HG02852 (cell line): ENCODE results near the gene PPIB.
A peak's percentile ranks its signal among the peaks of the same experiment; 100 is the strongest.

Source experiments
- ATAC-seq: cut with Tn5 transposase; IDR thresholded peaks from one replicate; pipeline ENCODE4 v1.9.1; 2021; ENCODE audit warnings: mild to moderate bottlenecking, moderate library complexity; ENCODE audit not compliant: unreplicated experiment

Gene PPIB

DNA sequence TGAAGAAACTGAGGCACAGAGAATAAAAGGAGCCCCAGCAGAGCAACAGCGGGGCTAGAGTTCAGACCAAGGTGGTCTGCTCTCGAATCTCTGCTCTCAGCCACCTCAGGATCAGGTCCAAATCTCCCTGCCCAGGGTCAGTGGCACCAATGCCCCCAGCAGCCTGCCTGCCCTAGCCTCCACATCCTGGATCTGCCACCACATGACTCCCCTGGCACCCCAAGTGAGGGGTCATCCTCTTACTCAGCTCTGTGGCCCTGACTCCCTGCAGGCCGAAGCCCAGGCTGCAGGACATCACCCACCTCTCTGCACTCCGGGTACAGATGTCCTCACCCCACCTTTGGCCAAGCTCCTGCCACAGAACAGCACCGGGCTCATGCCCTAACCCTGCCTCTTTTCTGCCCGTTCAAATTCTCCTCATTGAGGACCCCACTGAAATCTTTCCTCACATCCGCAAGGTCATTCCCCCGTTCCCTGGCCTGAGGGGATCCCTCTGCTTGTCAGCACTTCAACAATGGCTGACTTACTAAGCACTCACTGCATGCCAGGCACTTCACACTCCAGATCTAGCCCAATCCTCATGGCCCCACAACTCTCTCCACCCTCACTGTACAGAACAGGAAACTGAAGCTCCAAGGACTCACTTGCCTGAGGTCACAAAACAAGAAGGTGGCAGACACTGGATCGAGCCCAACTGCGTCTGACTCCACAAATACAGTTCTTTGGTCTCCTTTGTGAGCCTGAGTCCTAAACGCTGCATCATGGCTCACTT is 4.3 kb downstream of the PPIB start:
- ATAC-seq, result no peak

DNA sequence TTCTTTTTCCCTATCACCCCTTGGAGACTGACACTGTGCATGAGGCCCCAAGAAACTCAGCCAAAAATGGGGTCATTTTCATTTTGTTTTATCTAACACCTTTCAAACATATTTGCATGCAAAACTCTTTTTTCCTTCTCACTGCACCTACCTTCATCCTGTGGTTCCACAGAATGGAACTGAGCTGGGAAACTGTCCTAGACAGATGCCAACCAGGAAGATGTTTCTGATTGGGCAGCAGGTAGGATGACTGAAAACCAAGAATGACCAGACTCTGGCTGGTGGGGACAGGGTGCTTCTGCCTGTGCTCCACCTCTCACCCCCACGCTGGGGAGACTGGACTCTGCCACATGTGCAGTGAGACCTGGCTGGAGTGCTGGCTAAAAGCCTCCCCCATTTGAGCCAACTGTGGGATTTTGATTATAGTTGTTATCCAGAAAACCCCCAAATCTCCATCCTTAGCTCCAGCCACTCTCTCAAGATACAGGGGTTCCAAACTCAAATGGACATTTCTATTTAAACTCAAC is 5.2 kb downstream of the PPIB start:
- no peak for ATAC-seq

DNA sequence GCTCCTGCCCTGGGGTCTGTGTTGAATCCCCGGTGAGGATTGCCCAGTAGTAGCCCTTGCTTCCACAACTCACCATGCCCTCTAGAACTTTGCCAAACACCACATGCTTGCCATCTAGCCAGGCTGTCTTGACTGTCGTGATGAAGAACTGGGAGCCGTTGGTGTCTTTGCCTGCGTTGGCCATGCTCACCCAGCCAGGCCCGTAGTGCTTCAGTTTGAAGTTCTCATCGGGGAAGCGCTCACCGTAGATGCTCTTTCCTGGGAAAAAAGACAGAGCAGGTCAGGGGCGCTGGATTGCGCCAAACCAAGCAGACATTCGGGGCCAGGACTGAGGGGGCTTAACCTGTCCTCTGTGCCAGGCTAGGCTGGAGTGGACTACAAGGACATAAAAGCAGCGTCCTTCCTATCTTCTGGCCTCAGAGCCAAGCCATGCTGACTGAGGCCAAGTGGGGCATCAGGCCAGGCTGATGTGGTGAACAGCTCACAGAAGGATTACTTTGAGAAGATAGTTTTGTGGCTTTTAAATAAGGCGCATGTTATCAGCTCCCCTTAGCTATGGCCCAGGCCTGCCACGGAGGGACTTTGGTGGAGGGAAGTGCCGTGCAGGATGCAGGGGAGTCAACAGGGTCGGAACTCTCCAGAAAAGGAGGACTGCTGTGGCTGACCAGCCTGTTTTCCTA is 6.0 kb downstream of the PPIB start:
- ATAC-seq, result no peak

DNA sequence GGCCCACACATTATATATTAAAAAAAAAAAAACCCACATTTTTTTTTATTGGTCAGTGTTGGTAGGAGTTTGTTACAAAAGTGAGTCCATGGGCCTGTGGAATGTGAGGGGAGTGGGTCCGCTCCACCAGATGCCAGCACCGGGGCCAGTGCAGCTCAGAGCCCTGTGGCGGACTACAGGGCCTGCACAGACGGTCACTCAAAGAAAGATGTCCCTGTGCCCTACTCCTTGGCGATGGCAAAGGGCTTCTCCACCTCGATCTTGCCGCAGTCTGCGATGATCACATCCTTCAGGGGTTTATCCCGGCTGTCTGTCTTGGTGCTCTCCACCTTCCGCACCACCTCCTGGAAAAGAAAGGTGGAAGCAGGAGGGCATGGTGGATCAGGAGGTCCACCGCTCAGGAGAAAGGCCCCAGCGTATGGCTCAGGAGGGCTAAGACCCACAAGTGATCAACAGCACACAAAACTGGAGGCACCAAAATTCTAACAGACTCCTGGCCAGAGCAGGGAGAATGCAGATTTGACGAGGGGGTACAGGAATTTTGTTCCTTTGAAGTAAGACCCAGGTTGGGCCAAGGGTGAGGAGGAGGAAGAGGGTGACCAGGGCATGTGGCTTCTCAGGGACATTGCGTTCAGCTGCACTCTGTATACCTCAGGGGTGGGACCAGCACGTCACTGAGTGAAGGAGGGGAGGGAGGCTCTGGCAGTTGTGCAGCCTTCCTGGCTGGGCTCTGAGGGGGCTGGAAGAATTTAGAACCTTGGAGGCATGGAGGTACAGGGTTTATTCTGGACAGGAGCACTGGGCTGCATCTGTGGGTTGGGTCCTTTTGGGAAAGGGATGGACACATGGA is 6.8 kb downstream of the PPIB start:
- ATAC-seq, result no peak

DNA sequence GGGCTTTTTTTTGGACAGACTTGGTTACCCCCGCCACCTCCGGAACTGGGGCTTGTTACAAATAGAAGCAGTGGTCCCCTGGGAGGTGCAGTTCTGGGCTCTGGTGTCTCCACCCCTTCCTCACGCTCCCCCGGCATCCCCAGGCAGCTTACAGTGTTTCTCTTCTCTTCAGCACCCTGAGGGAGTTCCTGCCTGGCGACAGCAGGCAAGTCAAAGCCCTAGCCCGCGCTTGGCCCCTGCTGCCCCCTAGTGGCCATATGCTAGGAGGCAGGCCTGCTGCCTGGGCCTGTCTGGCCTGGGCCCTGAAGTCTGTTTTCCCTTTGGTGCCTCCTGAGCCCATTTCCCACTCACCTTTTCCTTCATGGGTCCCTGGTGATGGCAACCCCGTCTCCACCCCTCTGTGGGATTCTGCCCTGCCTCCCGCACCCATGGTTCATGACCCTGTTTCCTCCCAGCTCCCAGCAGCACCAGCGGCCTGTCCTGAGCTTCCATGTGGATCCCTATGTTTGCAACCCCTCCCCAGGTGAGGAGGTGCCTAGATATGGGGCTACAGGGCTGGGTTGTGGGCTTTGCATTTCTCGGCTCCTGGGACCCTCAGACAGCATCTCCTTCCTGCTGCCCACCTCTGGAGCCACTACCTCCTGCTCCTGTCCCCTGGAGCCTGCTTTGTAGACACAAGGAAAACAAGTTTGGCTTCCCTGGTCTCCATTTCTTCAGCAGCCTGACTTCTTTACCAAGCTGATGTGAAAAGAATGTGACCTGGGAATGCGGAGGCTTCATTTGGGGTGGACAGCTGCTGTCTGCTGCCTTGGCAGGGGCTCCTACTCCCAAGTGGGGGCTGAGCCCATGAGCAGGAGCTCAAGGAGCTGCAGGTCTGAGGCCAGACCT is 9.1 kb downstream of the PPIB start:
- peak; percentile 57 for ATAC-seq

DNA sequence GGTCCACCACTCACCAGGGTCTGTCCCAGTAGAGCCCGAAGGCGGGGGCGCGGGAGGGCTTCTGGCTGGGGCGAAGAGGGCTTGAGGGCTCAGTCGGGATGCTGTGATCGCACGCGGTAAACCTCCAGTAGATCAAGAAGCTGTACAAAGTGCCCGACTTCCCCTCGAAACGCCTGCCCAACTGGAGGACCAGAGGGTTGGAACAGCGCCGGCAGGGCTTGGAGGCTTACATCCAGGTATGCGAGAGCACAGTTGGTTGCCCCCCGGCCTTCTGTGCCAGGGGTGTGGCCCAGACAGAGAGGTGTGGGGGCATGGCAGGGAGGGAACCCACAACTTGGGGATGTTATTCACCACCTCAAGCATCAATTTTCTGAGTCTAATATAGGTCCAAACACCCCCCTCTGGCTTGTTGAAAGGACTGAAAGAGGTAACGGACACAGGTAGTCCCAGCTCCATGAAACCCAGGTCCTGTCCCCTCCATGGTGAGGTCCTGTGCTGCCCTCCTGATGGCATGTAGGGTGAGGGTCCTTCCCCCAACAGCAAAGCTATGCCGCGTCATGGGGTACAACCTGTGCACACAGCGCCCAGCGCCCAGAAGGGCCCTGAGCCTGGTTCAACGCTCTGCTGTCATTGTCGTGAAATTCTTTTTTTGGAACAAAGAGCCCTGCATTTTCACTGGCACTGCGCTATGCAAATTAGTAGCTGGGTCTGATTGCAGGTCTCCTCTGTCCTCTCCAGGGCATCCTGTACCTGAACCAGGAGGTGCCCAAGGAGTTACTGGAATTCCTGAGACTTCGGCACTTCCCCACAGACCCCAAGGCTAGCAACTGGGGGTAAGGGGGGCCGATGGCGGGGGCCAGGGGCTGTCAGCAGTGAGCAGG is 10.1 kb downstream of the PPIB start:
- ATAC-seq, result peak; percentile 13

DNA sequence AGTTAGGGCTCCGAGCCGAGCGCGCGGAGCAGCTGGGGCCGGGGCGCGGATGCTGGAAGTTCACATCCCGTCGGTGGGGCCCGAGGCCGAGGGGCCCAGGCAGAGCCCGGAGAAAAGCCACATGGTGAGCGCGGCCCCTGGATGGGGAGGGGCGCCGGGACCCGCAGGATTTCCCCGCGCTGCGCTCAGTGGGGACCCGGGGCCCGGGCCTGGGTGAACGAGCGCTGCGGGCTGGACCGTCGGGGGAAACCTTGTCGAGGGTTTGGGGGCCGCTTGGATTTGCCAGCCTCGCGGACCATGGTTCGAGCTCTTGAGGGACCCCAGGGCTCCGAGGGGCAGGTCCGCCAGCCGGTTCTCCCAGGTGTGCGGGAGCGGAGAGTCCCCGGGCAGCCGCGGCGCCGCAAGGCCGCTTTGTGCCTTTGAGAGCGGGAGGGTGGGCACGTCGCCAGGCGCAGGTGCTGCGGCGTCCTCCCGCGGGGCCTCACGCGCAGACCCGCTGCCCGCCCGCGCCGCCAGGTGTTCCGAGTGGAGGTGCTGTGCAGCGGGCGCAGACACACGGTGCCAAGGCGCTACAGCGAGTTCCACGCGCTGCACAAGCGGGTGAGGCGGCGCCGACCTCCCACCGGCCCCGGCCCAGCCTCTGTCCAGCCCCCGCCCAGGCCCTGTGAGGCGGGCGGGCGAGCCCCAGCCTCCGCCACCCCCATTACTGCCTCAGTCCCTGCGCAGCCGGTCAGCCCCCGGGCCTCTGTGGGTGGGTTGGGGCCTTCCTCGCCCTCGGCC is 10.9 kb downstream of the PPIB start, which contains the start of gene SNX22:
TSS of gene SNX22 (plus strand) at position 5 of the 780 bp plus-strand sequence. CDS start at position 50, 45 bp downstream.
- ATAC-seq, result peak; percentile 13

DNA sequence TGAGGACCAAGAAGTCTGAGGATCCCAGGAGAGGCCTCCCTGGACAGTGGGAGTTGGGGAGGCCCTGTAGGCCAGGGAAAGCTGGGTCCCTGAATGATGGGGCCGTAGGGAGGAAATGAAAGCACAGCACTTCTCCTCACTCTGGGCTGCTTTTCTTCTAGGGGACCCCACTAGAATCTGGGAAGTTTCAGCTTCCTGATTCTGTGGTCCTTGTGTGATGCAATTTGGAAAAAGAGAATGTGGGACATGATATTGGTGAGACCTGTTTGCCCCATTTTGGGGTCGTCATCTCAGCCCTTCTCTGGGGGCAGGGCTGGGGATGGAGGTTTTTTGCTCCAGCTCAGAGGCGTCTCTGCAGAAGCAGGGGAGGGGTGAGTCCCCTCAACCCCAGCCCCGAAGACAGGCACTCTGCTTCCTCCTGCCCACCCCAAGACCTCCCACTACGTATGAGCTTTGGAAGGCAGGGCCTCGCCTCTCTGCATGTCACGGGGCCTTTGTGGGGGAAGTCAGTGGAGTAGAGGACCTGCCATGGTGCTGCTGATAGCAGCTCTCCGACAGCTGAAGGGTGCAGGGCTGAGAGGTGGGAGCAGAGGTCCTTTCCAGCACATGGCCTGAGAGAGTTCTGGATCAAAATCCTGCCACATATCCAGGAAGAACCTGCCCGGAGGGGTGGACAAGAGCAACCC is 12.8 kb downstream of the PPIB start:
- ATAC-seq, result no peak

DNA sequence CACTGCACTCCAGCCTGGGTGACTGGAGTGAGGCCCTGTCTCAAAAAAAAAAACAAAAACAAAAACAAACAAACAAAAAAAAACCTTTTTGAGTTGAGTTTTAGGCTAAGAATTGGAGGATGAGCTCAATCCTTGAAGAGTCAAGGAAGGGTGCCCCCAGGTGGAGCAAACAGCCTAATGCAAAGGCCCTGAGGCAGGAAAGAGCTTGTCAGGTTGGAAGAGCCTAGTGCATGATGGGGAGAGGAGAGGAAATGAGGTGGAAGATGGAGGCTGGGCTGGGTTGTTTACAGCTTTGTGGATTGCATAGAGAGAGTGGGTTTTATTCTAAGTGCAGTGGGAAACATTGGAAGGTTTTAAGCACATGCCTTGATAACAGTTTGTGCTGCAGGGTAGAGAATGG is 13.4 kb downstream of the PPIB start:
- ATAC-seq, result no peak

DNA sequence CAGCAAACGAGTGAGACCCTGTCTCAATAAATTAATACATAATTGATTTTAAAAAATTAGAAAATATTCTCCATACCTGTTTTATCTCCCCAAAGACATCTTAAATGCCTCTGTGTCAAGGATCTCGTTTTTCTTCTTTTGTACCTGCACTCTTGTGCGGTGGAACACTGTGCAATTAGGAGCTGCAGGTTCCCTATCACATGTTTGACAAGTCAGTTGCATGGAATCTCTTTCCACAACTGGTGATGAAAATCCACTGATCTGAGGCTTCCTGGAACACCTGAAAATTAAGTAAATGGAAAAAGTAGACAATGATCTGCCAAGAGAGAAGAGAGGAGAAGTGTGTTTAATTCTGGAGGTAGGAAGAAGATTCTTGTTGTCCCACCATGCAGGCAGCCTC is 14.2 kb downstream of the PPIB start:
- no peak for ATAC-seq

DNA sequence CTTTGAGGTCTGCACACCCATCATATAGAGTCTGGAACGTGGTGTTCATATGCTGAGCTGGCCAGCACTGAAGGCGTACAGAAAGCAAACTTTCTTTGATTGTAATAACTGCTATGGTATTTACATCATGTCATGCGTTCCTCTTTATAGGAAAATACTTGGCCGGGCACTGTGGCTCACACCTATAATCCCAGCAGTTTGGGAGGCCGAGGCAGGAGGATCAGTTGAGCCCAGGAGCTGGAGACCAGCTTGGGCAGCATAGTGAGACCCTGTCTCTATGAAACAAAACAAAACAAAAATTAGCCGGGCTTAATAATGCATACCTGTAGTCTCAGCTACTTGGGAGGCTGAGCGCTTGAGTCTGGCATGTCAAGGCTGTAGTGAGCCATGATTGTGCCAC is 14.7 kb downstream of the PPIB start:
- ATAC-seq, result no peak

DNA sequence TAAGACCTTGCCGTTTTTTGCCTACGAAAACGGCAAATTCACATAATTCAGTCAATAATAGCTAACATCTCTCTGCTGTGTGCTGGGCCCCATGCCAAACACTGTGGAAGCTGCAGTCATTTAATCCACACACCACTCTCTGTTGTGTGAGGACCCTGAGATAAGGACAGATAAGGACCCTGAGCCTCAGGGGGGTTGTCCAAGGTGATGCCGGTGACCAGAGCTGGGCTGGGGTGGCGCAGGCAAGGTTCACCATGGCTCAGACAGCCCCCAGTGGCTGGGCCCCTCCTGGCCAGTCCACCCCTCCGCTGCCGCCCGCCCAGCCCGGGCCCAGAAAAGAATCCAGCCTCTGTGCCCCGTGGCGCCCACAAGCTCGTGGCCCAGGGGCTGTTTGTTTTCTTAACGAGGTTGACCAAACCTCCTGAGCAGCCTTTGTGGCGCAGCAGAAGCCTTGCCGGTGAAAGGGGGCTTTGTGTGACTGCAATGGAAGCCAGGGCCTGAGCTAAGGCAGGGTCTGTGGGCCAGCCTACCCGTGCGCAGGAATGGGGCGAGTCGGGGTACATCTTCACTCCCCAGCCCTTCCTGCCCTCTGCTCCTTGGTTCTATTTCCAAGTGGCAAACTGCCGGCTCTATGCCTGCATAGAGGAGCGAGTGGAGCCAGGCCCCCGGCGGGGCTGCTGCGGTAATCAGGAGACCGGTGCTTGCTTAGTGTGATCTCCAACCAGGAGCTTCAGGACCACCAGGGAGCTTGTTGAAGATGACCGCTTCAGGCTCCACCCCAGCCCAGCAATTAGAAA is 15.7 kb downstream of the PPIB start:
- ATAC-seq, result no peak

DNA sequence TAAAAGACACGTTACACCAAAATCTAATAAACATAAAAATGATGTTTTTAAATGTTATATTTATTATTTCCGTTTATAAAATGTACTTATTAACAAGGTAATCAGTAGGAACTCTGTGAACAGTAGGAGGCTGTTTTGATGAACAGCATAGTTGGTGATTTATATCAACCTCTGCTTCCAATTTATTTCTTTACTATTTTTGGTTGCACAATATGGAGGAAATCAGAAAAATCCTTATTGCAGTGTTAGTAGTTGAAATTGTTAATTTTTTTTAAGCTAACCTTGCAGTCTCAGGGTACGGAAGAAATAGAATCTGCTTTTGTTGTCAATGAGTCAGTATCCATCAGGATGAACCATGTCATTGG is 16.3 kb downstream of the PPIB start:
- ATAC-seq, result no peak

DNA sequence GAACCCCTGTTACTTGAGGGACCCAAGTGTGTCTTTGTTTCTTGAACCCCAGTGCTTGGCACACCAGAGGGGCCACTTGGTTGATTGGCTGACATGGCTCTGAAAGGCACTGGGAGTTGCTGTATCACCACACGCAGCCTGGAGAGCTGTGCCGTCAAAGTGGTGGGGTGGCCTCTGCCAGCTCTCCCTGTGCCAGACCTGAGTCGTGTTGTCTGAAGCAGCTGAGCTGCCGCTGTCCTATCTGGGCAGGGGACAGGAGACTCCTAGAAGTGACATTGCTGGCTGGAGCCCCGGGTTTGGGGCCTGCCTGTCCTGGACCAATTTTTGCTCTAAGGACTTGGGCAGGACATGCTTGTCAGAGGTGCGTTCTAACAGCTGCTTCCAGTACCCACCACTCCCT is 16.8 kb downstream of the PPIB start:
- no peak for ATAC-seq

DNA sequence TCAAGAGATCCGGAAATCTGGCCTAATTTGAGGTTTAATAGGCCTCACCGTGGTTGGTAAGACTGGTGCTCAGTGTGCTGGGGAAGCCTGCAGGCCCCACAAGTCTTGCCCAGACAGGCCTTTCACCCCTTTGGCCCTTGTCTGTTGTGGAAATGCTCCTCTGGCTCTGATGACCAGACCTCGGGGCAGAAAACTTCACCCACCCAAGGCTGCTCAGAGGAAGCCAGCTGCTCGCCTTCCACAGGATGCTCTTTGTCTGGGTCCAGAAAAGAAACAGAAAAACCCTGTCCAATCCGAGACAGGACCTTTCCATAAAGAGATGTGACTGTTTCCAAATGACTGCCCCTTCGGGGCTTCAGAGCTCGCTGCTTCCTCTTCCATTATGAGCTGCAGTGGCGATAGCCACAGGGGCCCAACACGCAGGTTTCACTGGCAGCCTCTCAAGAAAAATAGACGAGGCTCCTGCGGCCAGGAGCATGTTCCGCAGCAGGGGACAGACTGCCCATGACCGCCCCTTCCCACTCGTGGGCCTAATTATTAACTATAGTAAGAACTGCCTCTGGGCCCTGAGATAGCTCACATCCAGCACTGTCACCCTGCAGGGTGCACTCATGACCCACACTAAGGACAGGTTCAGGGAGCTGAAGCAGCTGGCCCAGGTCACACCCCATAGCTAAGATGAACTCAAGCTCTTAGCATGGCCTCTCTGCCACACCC is 18.1 kb downstream of the PPIB start:
- ATAC-seq, result peak; percentile 84

DNA sequence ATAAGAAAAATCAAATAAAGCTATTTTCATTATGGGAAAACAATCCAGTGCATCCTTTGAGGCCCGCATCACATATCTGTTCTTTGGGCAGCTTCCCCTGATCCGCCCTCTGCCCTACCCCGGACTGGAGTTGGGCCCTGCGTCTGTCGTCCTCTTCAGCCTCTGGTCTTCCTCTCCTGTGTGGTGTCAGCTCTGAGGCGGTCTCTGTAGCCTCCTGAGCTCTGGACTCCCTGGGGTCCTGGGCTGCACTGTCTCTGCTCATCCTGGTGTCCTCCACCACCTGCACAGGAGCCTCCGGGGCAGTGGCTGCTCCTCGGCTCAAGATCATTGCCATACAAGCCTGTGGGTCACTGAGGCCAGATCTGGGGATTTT is 18.6 kb downstream of the PPIB start:
- no peak for ATAC-seq

DNA sequence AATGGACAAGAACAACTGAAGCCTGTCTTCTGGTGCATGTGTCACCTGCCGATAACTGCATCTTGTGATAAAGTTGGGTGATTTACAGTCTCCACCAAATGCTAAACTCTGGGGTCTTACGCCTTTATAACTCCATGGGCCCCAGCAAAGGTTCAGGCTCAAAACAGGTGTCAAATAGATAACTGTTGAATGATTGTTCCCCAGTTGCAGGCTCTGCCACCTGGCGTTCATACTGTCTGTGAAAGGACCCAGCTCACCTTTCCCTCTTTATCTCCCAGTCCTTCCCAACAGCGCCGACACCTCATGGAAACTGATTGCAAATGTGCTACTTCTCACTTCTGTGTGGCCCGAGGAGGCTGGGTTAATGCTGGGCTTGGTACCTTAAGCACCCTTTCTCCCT is 19.5 kb downstream of the PPIB start:
- no peak for ATAC-seq
